ENCODE results near the gene AMIGO2. TPM values are rescaled to one million over a fixed set of nuclear protein-coding genes. Genes with fewer than 3 reads are reported as not detected.
A peak's percentile ranks its signal among the peaks of the same experiment; 100 is the strongest.

Gene AMIGO2
- total RNA-seq, 4 donors from 2014 or later: 1.4 to 2.7 (median 2.3) TPM

DNA sequence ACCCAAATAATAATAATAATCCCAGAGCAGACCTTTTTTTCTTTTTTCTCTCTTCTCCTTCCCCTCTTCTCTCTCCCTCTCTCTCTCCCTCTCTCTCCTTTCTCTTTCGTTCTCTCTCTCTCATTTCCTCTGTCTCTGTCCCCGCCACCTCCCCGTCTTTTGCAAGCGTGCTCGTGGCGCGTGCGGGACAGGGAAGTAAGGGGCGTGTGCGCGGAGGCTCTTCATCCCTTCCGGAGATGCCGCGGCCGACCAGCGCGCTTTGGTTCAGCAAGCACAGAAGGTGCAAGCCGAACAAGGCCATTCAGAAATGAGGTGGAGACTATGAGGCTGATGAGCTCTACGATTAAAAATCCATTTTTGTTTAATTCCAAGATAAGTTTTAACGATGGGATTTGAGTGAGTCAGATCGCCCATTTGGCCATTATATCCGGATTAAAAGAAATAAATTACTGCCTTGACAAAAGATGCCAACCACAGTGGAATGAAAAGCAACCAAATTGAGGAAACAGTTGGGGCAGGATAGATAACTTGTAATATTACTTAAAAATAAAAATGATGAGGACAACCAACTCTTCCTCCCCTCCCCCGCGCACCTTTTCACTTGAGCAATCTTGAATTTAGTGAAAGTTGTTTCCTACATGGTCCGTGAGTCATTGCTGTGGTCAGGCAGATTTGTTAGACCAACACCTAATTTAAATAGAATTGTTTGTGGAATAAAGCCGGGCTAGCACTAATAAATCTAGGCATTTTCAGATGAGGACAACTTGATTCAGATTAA lies 1.2 kb upstream of the AMIGO2 start:
- H3K4me3 ChIP-seq: peak overlapping the region; percentile 59
- no peaks in the 10 kb centered on the region for H3K27me3 ChIP-seq
- H3K9me3 ChIP-seq: no peaks in the 10 kb centered on the region
- H3K36me3 ChIP-seq: no peaks in the 10 kb centered on the region
- H3K4me1 ChIP-seq: peaks cover 41% of the 10 kb centered on the region
- H3K27ac ChIP-seq: peak overlapping the region; percentile 80
- no peak for TF ChIP-seq POLR2AphosphoS5 (IDR thresholded peaks at IDR 0.05)
- no peak for TF ChIP-seq EP300 (IDR thresholded peaks at IDR 0.05)
- no peak for TF ChIP-seq POLR2A (IDR thresholded peaks at IDR 0.05)
- TF ChIP-seq, protein P1, sequence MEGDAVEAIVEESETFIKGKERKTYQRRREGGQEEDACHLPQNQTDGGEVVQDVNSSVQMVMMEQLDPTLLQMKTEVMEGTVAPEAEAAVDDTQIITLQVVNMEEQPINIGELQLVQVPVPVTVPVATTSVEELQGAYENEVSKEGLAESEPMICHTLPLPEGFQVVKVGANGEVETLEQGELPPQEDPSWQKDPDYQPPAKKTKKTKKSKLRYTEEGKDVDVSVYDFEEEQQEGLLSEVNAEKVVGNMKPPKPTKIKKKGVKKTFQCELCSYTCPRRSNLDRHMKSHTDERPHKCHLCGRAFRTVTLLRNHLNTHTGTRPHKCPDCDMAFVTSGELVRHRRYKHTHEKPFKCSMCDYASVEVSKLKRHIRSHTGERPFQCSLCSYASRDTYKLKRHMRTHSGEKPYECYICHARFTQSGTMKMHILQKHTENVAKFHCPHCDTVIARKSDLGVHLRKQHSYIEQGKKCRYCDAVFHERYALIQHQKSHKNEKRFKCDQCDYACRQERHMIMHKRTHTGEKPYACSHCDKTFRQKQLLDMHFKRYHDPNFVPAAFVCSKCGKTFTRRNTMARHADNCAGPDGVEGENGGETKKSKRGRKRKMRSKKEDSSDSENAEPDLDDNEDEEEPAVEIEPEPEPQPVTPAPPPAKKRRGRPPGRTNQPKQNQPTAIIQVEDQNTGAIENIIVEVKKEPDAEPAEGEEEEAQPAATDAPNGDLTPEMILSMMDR (IDR thresholded peaks at IDR 0.05): no peak
- 16% methylated on average over 26 of the region's 26 CpGs for WGBS
- peak; percentile 72 to 84 for DNase-seq (ENCODE audit: low spot score in 2 of 2)

DNA sequence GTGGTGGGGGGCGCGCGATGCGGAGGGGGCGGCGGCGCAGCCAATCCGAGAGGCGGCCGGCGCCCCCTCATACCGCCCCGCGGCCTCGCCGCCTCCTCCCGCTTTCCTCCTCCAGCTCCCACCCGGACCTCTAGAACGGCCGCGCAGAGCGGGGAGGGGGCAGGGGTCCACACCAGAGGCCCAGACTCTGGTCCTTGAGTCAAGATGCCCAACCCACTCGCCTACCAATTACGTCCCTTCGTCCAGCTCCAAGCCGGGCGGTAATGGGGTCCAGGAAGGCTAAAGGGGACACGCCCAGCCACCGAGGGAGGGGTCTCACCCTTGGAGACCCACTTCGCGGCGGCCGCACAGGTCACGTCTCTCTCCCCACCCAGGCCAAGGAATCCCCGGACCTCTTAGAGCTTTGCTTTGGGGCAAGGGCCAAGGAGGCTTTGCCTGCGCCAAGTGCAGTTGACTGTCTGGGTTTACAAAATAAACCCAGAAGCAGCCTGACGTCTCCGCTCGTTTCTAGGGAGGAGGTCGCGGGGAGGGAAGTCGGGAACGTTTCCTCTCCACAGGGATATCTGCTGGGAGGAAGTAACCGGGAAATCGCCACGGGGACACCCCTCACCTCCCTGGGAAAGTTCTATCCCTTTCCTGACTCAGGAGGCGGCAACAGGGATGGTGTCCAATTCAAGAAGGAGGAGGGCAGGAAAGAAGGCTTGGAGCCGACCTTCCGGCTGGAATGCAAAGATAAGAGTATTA lies 394 bp upstream of the AMIGO2 start:
- Histone ChIP-seq H3K4me1 (peaks cover 38% of the 10 kb centered on the region), H3K9me3 (no peaks in the 10 kb centered on the region), H3K27ac (peak overlapping the region; percentile 80), H3K36me3 (no peaks in the 10 kb centered on the region), H3K4me3 (peak overlapping the region; percentile 59), H3K27me3 (no peaks in the 10 kb centered on the region)
- under 1% methylated on average over 31 of the region's 49 CpGs for WGBS
- TF ChIP-seq POLR2A (IDR thresholded peaks at IDR 0.05) (no peak), POLR2AphosphoS5 (IDR thresholded peaks at IDR 0.05) (no peak), EP300 (IDR thresholded peaks at IDR 0.05) (no peak)
- TF ChIP-seq, protein P1 (IDR thresholded peaks at IDR 0.05): no peak
- DNase-seq (ENCODE audit: low spot score in 2 of 2): peak in 1 of 2 donors; percentile 73

DNA sequence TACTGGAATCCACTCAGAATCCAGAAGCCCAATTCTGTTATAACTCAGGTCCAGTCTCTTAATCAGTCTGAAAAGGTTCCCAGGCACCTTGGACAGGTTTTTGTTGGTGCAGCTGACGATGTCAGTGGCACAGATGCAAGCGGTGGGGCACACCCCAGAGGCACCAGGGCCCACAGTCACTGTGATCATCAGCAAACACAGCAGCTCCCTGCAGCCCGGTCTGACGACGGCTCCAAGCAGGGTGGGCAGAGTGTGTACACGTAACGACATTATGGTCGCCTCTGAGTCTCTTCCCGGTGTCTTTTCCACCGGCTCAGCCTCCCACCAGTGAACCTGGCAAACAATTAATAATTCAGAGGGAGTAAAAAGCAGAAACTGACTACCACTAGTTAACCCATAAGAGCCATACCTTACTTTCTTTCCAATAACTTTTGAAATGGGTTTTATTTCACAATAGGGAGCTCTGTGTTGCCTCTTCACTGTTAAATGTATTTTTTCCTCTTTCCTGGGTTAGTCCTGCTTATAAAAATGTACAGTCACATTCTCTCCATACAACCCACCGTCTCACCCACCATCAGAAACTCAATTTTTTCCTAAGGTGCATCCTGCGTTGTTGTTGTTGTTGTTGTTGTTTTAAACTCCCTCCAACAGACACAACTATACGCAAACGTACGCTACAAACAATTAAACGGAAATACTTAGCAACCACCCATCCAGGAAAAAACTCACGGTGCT lies 859 bp downstream of the AMIGO2 start:
- WGBS: 5% methylated on average over 17 of the region's 17 CpGs
- no peaks in the 10 kb centered on the region for H3K36me3 ChIP-seq
- H3K27ac ChIP-seq: peak overlapping the region; percentile 80
- H3K27me3 ChIP-seq: no peaks in the 10 kb centered on the region
- peaks cover 31% of the 10 kb centered on the region for H3K4me1 ChIP-seq
- peak overlapping the region; percentile 59 for H3K4me3 ChIP-seq
- TF ChIP-seq POLR2A (IDR thresholded peaks at IDR 0.05) (no peak), POLR2AphosphoS5 (IDR thresholded peaks at IDR 0.05) (no peak), EP300 (IDR thresholded peaks at IDR 0.05) (no peak)
- TF ChIP-seq, protein P1 (IDR thresholded peaks at IDR 0.05): no peak
- no peak for DNase-seq (ENCODE audit: low spot score in 2 of 2)
- H3K9me3 ChIP-seq: no peaks in the 10 kb centered on the region

DNA sequence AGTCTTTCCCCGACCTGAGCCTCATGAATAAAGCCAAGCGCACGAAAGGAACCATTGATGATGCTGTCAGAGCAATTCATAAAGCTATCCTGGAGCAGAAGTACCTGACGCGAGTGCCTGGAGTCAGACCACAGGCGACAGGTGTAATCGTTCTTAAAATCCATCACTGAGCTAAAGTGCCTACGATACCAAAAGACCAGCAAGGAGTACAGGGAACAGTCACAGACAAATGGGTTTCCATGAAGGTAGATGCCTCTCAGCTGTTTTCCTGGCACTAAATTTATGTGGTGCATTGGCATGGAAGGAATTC lies 1.7 kb downstream of the AMIGO2 start:
- TF ChIP-seq POLR2AphosphoS5 (IDR thresholded peaks at IDR 0.05) (no peak), EP300 (IDR thresholded peaks at IDR 0.05) (no peak), POLR2A (IDR thresholded peaks at IDR 0.05) (no peak)
- TF ChIP-seq, protein P1 (IDR thresholded peaks at IDR 0.05): no peak

More for the DNA sequence above, 1.7 kb downstream of the AMIGO2 start:
- DNase-seq (ENCODE audit: low spot score in 2 of 2): no peak
- Histone ChIP-seq H3K27me3 (no peaks in the 10 kb centered on the region), H3K4me3 (peak overlapping the region; percentile 59), H3K9me3 (no peaks in the 10 kb centered on the region), H3K27ac (no peak overlapping the region), H3K36me3 (no peaks in the 10 kb centered on the region), H3K4me1 (peaks cover 22% of the 10 kb centered on the region)
- WGBS: 90% methylated on average over 8 of the region's 8 CpGs

Measured in suprapubic skin (tissue), 4 donors.